Non-pigmented ciliary epithelial cell (primary cell): ENCODE data around the gene ABI3.

Experiments used
- DNase-seq: peaks from one replicate; pipeline ENCODE4 v3.0.0-alpha.2; 2010; ENCODE audit warnings: low read depth

ABI3 gene

GRCh38 chr17:49225554-49226236 is 15.2 kb downstream of the ABI3 start:
- no peak for DNase-seq

GRCh38 chr17:49226771-49227435 is 16.4 kb downstream of the ABI3 start:
- no peak for DNase-seq

GRCh38 chr17:49227436-49228261 is 17.1 kb downstream of the ABI3 start:
- no peak for DNase-seq

GRCh38 chr17:49229076-49229804 is 18.7 kb downstream of the ABI3 start:
- no peak for DNase-seq

- no peak for DNase-seq
Observed at GRCh38 chr17:49229805-49230600, 19.5 kb downstream of the ABI3 start.

- DNase-seq, result no peak
Observed at GRCh38 chr17:49230636-49231562, 20.4 kb downstream of the ABI3 start, which contains the start of gene PHOSPHO1. PHOSPHO1 (minus strand) TSS chr17:49230787; CDS start chr17:49226691, 4,096 bp downstream.

GRCh38 chr17:49231563-49231894 is 21.0 kb downstream of the ABI3 start:
- DNase-seq, result no peak

- DNase-seq, result no peak
Observed at GRCh38 chr17:49234509-49235080, 24.1 kb downstream of the ABI3 start.

- DNase-seq, result no peak
Observed at GRCh38 chr17:49235896-49236295, 25.4 kb downstream of the ABI3 start.

- DNase-seq, result no peak
Observed at GRCh38 chr17:49239963-49240362, 29.5 kb downstream of the ABI3 start.

- no peak for DNase-seq
Observed at GRCh38 chr17:49240619-49241018, 30.1 kb downstream of the ABI3 start.

GRCh38 chr17:49241040-49241439 is 30.5 kb downstream of the ABI3 start:
- DNase-seq, result no peak

GRCh38 chr17:49241692-49242397 is 31.3 kb downstream of the ABI3 start:
- DNase-seq, result no peak

- no peak for DNase-seq
Observed at GRCh38 chr17:49242813-49243212, 32.3 kb downstream of the ABI3 start.

GRCh38 chr17:49244839-49245238 is 34.3 kb downstream of the ABI3 start:
- DNase-seq, result no peak

- no peak for DNase-seq
Observed at GRCh38 chr17:49247944-49248343, 37.4 kb downstream of the ABI3 start.

GRCh38 chr17:49249292-49249794 is 38.8 kb downstream of the ABI3 start:
- DNase-seq, result no peak

- no peak for DNase-seq
Observed at GRCh38 chr17:49249890-49250522, 39.5 kb downstream of the ABI3 start.
